PFSK-1 (cell line): ENCODE measurements around the gene THOC5.

Source experiments
- FOXP2 ChIP-seq: optimal IDR thresholded peaks from 2 replicates; pipeline ENCODE3; 2011; ENCODE audit warnings: borderline replicate concordance, control low read depth, inconsistent platforms; ENCODE audit not compliant: insufficient read depth; ENCODE audit errors: extremely low read length, extremely low read depth
- POLR2AphosphoS5 ChIP-seq: IDR thresholded peaks from 2 replicates; pipeline ENCODE4 v1.6.1; 2012; ENCODE audit warnings: low read depth, mild to moderate bottlenecking, control low read depth, low read length, moderate library complexity
- SIN3A ChIP-seq: IDR thresholded peaks from 2 replicates; pipeline ENCODE4 v1.6.1; 2012; ENCODE audit warnings: mild to moderate bottlenecking, low read length, moderate library complexity, borderline replicate concordance; ENCODE audit not compliant: insufficient read depth
- TAF1 ChIP-seq: IDR thresholded peaks from 2 replicates; pipeline ENCODE4 v1.6.1; 2012; ENCODE audit warnings: low read length, control low read depth, borderline replicate concordance; ENCODE audit not compliant: insufficient read depth
- TF ChIP-seq, protein P1 (sequence below), 2 experiments: IDR thresholded peaks; 2 replicates each; pipeline versions ENCODE4 v1.6.1 to v1.8.0; 2011 to 2012; ENCODE audit warnings: low read depth in 2 of 2, low read length in 2 of 2, control low read depth in 1 of 2, inconsistent platforms in 1 of 2, mild to moderate bottlenecking in 1 of 2, moderate library complexity in 1 of 2; ENCODE audit not compliant: insufficient read depth in 1 of 2

Gene THOC5

GRCh38 chr22:29482726-29483125 is 70.8 kb downstream of the THOC5 start:
- no peak for TF ChIP-seq TAF1
- TF ChIP-seq SIN3A = no peak
- TF ChIP-seq FOXP2 = no peak
- no peak for TF ChIP-seq POLR2AphosphoS5
- TF ChIP-seq, protein P1, sequence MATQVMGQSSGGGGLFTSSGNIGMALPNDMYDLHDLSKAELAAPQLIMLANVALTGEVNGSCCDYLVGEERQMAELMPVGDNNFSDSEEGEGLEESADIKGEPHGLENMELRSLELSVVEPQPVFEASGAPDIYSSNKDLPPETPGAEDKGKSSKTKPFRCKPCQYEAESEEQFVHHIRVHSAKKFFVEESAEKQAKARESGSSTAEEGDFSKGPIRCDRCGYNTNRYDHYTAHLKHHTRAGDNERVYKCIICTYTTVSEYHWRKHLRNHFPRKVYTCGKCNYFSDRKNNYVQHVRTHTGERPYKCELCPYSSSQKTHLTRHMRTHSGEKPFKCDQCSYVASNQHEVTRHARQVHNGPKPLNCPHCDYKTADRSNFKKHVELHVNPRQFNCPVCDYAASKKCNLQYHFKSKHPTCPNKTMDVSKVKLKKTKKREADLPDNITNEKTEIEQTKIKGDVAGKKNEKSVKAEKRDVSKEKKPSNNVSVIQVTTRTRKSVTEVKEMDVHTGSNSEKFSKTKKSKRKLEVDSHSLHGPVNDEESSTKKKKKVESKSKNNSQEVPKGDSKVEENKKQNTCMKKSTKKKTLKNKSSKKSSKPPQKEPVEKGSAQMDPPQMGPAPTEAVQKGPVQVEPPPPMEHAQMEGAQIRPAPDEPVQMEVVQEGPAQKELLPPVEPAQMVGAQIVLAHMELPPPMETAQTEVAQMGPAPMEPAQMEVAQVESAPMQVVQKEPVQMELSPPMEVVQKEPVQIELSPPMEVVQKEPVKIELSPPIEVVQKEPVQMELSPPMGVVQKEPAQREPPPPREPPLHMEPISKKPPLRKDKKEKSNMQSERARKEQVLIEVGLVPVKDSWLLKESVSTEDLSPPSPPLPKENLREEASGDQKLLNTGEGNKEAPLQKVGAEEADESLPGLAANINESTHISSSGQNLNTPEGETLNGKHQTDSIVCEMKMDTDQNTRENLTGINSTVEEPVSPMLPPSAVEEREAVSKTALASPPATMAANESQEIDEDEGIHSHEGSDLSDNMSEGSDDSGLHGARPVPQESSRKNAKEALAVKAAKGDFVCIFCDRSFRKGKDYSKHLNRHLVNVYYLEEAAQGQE (IDR thresholded peaks at IDR 0.05; ENCODE audit: insufficient read depth in 1 of 2, low read depth in 2 of 2, low read length in 2 of 2) = no peak

DNA sequence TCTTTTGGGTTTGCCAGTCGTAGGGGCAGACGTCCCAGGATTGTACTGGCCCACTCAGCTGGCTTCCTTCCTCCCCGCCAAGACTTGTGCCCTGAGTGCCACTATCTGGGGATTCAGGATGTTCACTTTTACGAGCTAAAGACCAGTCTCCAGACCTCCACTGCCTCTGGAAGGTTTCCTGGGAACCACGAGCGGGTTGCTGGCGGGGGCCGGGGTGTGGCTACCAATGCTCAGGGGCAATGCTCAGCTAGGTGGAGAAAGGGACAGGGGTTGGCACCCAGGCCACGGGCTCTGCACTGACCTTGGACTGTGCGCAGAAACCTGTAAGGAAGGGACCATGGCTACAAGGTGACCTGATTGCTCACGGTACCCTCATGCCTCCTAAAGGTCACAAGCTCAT is 71.3 kb downstream of the THOC5 start:
- TF ChIP-seq POLR2AphosphoS5 (no peak), FOXP2 (no peak), SIN3A (no peak), TAF1 (no peak)
- TF ChIP-seq, protein P1 (IDR thresholded peaks at IDR 0.05; ENCODE audit: insufficient read depth in 1 of 2, low read depth in 2 of 2, low read length in 2 of 2) = no peak

DNA sequence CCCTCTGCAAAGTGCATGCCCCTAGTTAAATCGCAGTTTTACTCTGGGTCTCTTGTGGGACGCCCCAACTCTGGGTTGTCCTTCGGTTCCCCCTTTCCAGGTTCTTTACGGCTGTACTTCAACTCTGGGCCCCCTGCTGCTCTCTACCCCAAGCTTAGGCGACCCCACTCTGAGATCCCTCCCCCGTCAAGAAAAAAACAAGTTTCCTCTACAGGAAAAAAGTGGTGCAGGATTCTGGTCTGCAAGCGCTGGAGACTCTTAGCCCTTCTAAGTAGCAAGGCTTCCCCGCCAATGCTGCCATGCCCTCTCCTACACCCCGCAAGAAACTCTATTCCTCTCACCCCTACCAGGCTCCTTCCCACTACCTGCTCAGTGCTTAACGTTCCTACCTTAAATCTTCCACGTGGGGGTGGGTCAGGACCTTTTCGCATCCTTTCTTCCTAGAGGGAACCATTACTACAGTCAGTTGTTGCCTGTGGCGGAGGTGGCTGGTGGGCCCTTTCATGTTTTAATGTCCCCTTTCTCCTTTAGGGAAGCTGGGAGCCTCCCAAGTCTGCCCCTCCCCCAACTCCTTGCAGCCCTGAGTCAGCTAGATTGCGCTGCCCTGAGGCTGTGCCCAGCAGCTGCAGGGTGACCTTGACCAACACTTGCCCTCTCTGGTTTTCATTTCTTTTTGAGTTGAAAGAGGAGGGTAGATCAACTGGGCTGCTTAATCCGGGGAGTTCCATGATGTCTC is 72.1 kb downstream of the THOC5 start:
- TF ChIP-seq POLR2AphosphoS5 (no peak), FOXP2 (no peak), TAF1 (no peak)
- TF ChIP-seq, protein P1 (IDR thresholded peaks at IDR 0.05; ENCODE audit: insufficient read depth in 1 of 2, low read depth in 2 of 2, low read length in 2 of 2) = no peak

DNA sequence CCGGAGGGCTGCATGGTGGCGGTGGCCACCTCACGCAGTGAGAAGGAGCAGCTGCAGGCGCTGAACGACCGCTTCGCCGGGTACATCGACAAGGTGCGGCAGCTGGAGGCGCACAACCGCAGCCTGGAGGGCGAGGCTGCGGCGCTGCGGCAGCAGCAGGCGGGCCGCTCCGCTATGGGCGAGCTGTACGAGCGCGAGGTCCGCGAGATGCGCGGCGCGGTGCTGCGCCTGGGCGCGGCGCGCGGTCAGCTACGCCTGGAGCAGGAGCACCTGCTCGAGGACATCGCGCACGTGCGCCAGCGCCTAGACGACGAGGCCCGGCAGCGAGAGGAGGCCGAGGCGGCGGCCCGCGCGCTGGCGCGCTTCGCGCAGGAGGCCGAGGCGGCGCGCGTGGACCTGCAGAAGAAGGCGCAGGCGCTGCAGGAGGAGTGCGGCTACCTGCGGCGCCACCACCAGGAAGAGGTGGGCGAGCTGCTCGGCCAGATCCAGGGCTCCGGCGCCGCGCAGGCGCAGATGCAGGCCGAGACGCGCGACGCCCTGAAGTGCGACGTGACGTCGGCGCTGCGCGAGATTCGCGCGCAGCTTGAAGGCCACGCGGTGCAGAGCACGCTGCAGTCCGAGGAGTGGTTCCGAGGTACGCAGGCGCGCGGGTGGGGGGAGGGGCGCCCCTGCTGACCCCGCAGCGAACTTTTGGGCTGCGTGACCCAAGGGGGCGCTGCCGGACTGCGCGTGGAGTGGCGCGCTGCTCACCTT is 72.9 kb downstream of the THOC5 start:
- TF ChIP-seq, protein P1 (IDR thresholded peaks at IDR 0.05; ENCODE audit: insufficient read depth in 1 of 2, low read depth in 2 of 2, low read length in 2 of 2) = no peak
- no peak for TF ChIP-seq TAF1
- no peak for TF ChIP-seq FOXP2
- TF ChIP-seq SIN3A = no peak
- TF ChIP-seq POLR2AphosphoS5 = no peak

- TF ChIP-seq TAF1 (no peak), POLR2AphosphoS5 (no peak), SIN3A (no peak), FOXP2 (no peak)
- TF ChIP-seq, protein P1 (IDR thresholded peaks at IDR 0.05; ENCODE audit: insufficient read depth in 1 of 2, low read depth in 2 of 2, low read length in 2 of 2) = no peak
Measured at GRCh38 chr22:29480262-29480511, 73.4 kb downstream of the THOC5 start.
